Measurements from ENCODE around the gene CDK5RAP3. TPM values are rescaled to one million over a fixed set of nuclear protein-coding genes. Genes with fewer than 3 reads are reported as not detected.

Gene CDK5RAP3
- polyA plus RNA-seq, 1 of the 3 experiments (the other 2 are of a cell fraction) = 208 TPM

DNA sequence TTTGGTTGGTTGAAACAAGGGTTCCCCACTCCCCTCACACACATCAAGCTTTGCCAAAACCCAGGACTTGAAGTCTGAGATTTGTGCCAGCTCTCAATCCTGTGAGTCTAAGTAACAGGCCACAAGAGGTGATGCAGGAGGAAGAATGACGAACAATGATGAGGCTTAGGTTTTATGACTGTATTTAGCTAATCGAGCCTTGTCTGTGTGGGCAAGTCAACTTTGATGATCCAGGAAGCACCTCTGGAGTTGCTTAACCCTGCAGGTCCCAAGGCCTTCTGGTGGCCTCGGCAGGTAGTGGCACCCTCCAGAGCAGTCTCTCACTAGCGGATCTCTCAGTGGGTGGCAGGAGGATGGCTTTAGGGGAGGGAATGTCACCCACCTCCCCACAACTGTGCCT lies 28.7 kb downstream of the CDK5RAP3 start:
- Histone ChIP-seq H2AFZ (ENCODE audit: low read depth) (peak overlapping the region; percentile 38; the same call in 1 of the 2 replicates), H3K27me3 (ENCODE audit: insufficient read depth) (no peaks in the 10 kb centered on the region), H3K36me3 (replicated peaks in 1 of 2; ENCODE audit: control insufficient read depth in 1 of 2, insufficient read depth in 2 of 2, low read length in 1 of 2) (no peaks in the 10 kb centered on the region), H3K9me2 (no peaks in the 10 kb centered on the region), H3K79me2 (ENCODE audit: insufficient read depth) (no peaks in the 10 kb centered on the region), H3K27ac (ENCODE audit: low read depth in 2 of 2, low read length in 1 of 2) (peak overlapping the region; percentile 1 to 72; a peak in 2 of 4 replicates), H3K4me3 (ENCODE audit: low read depth in 2 of 2, low read length in 1 of 2) (no peak overlapping the region), H3F3A (replicated peaks; ENCODE audit: insufficient read depth) (peaks cover 34% of the 10 kb centered on the region), H3K9ac (no peak overlapping the region), H3K4me1 (ENCODE audit: control insufficient read depth in 1 of 2, insufficient read depth in 2 of 2, low read depth in 1 of 2, low read length in 1 of 2) (peaks cover 42 to 75% of the 10 kb centered on the region in 2 experiments), H3K4me2 (no peak overlapping the region), H4K20me1 (ENCODE audit: insufficient read depth) (no peaks in the 10 kb centered on the region), H3K9me3 (no peaks in the 10 kb centered on the region)
- ChIA-PET POLR2A (interaction anchor here (1.1 to 9.0 kb wide), 6 partner anchors 8 to 29 kb away, joined by 3 to 223 read pairs (median 5); partner anchors contain the start of gene CDK5RAP3), CTCF (interaction anchor here (0.9 to 41.8 kb wide), 7 partner anchors 15 to 110 kb away, joined by 3 to 1752 read pairs (median 6); partner anchors contain the start of gene CDK5RAP3)
- 62% methylated on average over 4 of the region's 4 CpGs for WGBS (ENCODE audit: low lambda C conversion rate)
- DNase-seq = no peak
- no peak for TF ChIP-seq MXI1 (IDR thresholded peaks at IDR 0.05; ENCODE audit: low read depth, low read length)
- TF ChIP-seq RXRA (IDR thresholded peaks at IDR 0.05; ENCODE audit: borderline replicate concordance, low read depth) = no peak
- TF ChIP-seq, protein P1, sequence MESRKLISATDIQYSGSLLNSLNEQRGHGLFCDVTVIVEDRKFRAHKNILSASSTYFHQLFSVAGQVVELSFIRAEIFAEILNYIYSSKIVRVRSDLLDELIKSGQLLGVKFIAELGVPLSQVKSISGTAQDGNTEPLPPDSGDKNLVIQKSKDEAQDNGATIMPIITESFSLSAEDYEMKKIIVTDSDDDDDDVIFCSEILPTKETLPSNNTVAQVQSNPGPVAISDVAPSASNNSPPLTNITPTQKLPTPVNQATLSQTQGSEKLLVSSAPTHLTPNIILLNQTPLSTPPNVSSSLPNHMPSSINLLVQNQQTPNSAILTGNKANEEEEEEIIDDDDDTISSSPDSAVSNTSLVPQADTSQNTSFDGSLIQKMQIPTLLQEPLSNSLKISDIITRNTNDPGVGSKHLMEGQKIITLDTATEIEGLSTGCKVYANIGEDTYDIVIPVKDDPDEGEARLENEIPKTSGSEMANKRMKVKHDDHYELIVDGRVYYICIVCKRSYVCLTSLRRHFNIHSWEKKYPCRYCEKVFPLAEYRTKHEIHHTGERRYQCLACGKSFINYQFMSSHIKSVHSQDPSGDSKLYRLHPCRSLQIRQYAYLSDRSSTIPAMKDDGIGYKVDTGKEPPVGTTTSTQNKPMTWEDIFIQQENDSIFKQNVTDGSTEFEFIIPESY (IDR thresholded peaks at IDR 0.05; ENCODE audit: borderline replicate concordance, low read depth) = no peak
- TF ChIP-seq, protein P2, sequence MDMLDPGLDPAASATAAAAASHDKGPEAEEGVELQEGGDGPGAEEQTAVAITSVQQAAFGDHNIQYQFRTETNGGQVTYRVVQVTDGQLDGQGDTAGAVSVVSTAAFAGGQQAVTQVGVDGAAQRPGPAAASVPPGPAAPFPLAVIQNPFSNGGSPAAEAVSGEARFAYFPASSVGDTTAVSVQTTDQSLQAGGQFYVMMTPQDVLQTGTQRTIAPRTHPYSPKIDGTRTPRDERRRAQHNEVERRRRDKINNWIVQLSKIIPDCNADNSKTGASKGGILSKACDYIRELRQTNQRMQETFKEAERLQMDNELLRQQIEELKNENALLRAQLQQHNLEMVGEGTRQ (IDR thresholded peaks at IDR 0.05; ENCODE audit: borderline replicate concordance, low read depth, low read length) = no peak
- TF ChIP-seq TEAD4 (IDR thresholded peaks at IDR 0.05; ENCODE audit: borderline replicate concordance, insufficient read depth) = no peak
- no peak for TF ChIP-seq FOXM1 (IDR thresholded peaks at IDR 0.05; ENCODE audit: low read depth)
- no peak for TF ChIP-seq TCF12 (IDR thresholded peaks at IDR 0.05)
- no peak for TF ChIP-seq GABPA (IDR thresholded peaks at IDR 0.05; ENCODE audit: low read depth)
- TF ChIP-seq, protein P3, sequence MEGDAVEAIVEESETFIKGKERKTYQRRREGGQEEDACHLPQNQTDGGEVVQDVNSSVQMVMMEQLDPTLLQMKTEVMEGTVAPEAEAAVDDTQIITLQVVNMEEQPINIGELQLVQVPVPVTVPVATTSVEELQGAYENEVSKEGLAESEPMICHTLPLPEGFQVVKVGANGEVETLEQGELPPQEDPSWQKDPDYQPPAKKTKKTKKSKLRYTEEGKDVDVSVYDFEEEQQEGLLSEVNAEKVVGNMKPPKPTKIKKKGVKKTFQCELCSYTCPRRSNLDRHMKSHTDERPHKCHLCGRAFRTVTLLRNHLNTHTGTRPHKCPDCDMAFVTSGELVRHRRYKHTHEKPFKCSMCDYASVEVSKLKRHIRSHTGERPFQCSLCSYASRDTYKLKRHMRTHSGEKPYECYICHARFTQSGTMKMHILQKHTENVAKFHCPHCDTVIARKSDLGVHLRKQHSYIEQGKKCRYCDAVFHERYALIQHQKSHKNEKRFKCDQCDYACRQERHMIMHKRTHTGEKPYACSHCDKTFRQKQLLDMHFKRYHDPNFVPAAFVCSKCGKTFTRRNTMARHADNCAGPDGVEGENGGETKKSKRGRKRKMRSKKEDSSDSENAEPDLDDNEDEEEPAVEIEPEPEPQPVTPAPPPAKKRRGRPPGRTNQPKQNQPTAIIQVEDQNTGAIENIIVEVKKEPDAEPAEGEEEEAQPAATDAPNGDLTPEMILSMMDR (IDR thresholded peaks at IDR 0.05) = no peak
- TF ChIP-seq GATA2 (CRISPR knock-in tag; IDR thresholded peaks at IDR 0.05) = no peak
- no peak for TF ChIP-seq NRF1 (IDR thresholded peaks at IDR 0.05; ENCODE audit: low read depth, low read length)
- no peak for TF ChIP-seq CHD2 (IDR thresholded peaks at IDR 0.05; ENCODE audit: low read length, partially characterized antibody)
- TF ChIP-seq, protein P4, sequence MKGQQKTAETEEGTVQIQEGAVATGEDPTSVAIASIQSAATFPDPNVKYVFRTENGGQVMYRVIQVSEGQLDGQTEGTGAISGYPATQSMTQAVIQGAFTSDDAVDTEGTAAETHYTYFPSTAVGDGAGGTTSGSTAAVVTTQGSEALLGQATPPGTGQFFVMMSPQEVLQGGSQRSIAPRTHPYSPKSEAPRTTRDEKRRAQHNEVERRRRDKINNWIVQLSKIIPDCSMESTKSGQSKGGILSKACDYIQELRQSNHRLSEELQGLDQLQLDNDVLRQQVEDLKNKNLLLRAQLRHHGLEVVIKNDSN (IDR thresholded peaks at IDR 0.05; ENCODE audit: borderline replicate concordance, low read depth) = no peak
- TF ChIP-seq RAD21 (IDR thresholded peaks at IDR 0.05; ENCODE audit: low read length) = no peak
- TF ChIP-seq, protein P5, sequence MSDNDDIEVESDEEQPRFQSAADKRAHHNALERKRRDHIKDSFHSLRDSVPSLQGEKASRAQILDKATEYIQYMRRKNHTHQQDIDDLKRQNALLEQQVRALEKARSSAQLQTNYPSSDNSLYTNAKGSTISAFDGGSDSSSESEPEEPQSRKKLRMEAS (IDR thresholded peaks at IDR 0.05; ENCODE audit: low read depth) = no peak

All from SK-N-SH (cell line).